HepG2 (cell line): ENCODE data around the gene GRIK4.

ENCODE experiments used
- DPF2 ChIP-seq: sonication (generic); formaldehyde crosslinking; IDR thresholded peaks from 2 replicates; pipeline ENCODE4 v1.4.0; 2020; ENCODE audit warnings: mild to moderate bottlenecking, low read depth, missing genetic modification reagents, borderline replicate concordance
- HNRNPH1 ChIP-seq: fragments of 200-400 bp; formaldehyde crosslinking; optimal IDR thresholded peaks from 2 replicates; pipeline ENCODE3; 2017; ENCODE audit warnings: mild to moderate bottlenecking, low read depth, low read length
- IRF2 ChIP-seq: IDR thresholded peaks from 2 replicates; pipeline ENCODE4 v1.6.1; 2018; ENCODE audit warnings: missing genetic modification reagents, missing compliant biosample characterization
- POLR2AphosphoS5 ChIP-seq: IDR thresholded peaks from 2 replicates; pipeline ENCODE4 v1.6.1; 2012; ENCODE audit warnings: low read depth, low read length
- TFE3 ChIP-seq: IDR thresholded peaks from 2 replicates; pipeline ENCODE4 v1.6.1; 2016
- ZNF501 ChIP-seq: sonication (generic); formaldehyde crosslinking; IDR thresholded peaks from 2 replicates; pipeline ENCODE4 v1.5.1; 2020; ENCODE audit warnings: mild to moderate bottlenecking, moderate library complexity, missing genetic modification reagents
- ZSCAN29 ChIP-seq: sonication (generic); formaldehyde crosslinking; conservative IDR thresholded peaks from 2 replicates; pipeline ENCODE4 v1.4.0; 2020; ENCODE audit warnings: mild to moderate bottlenecking, missing genetic modification reagents
- TF ChIP-seq, protein P1 (sequence below): sonication (generic); formaldehyde crosslinking; IDR thresholded peaks from 2 replicates; pipeline ENCODE4 v1.4.0; 2020; ENCODE audit warnings: missing genetic modification reagents
- TF ChIP-seq, protein P2 (sequence below): sonication (generic); formaldehyde crosslinking; IDR thresholded peaks from 2 replicates; pipeline ENCODE4 v1.9.0; 2021; ENCODE audit warnings: missing genetic modification reagents, borderline replicate concordance

- TF ChIP-seq HNRNPH1 (no peak), TFE3 (CRISPR knock-in tag) (no peak), ZNF501 (no peak), POLR2AphosphoS5 (no peak), DPF2 (CRISPR knock-in tag) (no peak), IRF2 (no peak), ZSCAN29 (CRISPR knock-in tag) (no peak)
- TF ChIP-seq, protein P1, sequence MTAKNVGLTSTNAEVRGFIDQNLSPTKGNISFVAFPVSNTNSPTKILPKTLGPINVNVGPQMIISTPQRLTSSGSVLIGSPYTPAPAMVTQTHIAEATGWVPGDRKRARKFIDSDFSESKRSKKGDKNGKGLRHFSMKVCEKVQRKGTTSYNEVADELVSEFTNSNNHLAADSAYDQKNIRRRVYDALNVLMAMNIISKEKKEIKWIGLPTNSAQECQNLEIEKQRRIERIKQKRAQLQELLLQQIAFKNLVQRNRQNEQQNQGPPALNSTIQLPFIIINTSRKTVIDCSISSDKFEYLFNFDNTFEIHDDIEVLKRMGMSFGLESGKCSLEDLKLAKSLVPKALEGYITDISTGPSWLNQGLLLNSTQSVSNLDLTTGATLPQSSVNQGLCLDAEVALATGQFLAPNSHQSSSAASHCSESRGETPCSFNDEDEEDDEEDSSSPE (CRISPR knock-in tag): no peak
- TF ChIP-seq, protein P2, sequence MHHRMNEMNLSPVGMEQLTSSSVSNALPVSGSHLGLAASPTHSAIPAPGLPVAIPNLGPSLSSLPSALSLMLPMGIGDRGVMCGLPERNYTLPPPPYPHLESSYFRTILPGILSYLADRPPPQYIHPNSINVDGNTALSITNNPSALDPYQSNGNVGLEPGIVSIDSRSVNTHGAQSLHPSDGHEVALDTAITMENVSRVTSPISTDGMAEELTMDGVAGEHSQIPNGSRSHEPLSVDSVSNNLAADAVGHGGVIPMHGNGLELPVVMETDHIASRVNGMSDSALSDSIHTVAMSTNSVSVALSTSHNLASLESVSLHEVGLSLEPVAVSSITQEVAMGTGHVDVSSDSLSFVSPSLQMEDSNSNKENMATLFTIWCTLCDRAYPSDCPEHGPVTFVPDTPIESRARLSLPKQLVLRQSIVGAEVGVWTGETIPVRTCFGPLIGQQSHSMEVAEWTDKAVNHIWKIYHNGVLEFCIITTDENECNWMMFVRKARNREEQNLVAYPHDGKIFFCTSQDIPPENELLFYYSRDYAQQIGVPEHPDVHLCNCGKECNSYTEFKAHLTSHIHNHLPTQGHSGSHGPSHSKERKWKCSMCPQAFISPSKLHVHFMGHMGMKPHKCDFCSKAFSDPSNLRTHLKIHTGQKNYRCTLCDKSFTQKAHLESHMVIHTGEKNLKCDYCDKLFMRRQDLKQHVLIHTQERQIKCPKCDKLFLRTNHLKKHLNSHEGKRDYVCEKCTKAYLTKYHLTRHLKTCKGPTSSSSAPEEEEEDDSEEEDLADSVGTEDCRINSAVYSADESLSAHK (CRISPR knock-in tag): no peak
Measured at GRCh38 chr11:120744016-120744994, 232.8 kb downstream of the GRIK4 start.
